HepG2 (cell line): Measurements from ENCODE around the gene PAIP2. TPM values are rescaled to one million over a fixed set of nuclear protein-coding genes. Genes with fewer than 3 reads are reported as not detected.
A peak's percentile ranks its signal among the peaks of the same experiment; 100 is the strongest.

Experiments
- FLYWCH1 ChIP-seq: sonication (generic); formaldehyde crosslinking; IDR thresholded peaks from 2 replicates; pipeline ENCODE4 v1.8.1; 2023; ENCODE audit warnings: mild to moderate bottlenecking, missing genetic modification reagents
- HIVEP1 ChIP-seq: sonication (generic); formaldehyde crosslinking; IDR thresholded peaks from 2 replicates; pipeline ENCODE4 v1.4.0; 2020; ENCODE audit warnings: mild to moderate bottlenecking, missing genetic modification reagents
- JUND ChIP-seq: sonication (generic); formaldehyde crosslinking; IDR thresholded peaks from 2 replicates; pipeline ENCODE4 v1.8.0; 2022; ENCODE audit warnings: mild to moderate bottlenecking, missing genetic modification reagents
- MEIS2 ChIP-seq: sonication (generic); formaldehyde crosslinking; IDR thresholded peaks from 2 replicates; pipeline ENCODE4 v1.9.0; 2021; ENCODE audit warnings: mild to moderate bottlenecking, missing genetic modification reagents
- NFE2 ChIP-seq: sonication (generic); formaldehyde crosslinking; IDR thresholded peaks from 2 replicates; pipeline ENCODE4 v1.4.0; 2020; ENCODE audit warnings: missing genetic modification reagents
- NR2F2 ChIP-seq: IDR thresholded peaks from 2 replicates; pipeline ENCODE4 v1.6.1; 2012; ENCODE audit warnings: low read depth, inconsistent platforms, borderline replicate concordance
- PCBP1 ChIP-seq: fragments of 200-400 bp; formaldehyde crosslinking; IDR thresholded peaks from 2 replicates; pipeline ENCODE4 v1.6.1; 2017; ENCODE audit warnings: mild to moderate bottlenecking, low read depth, low read length, borderline replicate concordance
- POLR2AphosphoS2 ChIP-seq: IDR thresholded peaks from 2 replicates; pipeline ENCODE4 v1.6.1; 2011; ENCODE audit warnings: low read depth, low read length, improper control_type of control experiment
- RBFOX2 ChIP-seq: fragments of 200-400 bp; formaldehyde crosslinking; IDR thresholded peaks from 2 replicates; pipeline ENCODE4 v1.6.1; 2017; ENCODE audit warnings: low read depth, mild to moderate bottlenecking, low read length
- SOX6 ChIP-seq, 2 experiments: fragments of 450-650 bp in 1 of 2; sonication (generic) in 1 of 2; formaldehyde crosslinking in 1 of 2; IDR thresholded peaks; 2 replicates each; pipeline versions ENCODE4 v1.4.0 to v1.6.1; 2017 to 2020; ENCODE audit warnings: antibody characterized with exemption in 1 of 2, mild to moderate bottlenecking in 1 of 2, missing genetic modification reagents in 1 of 2
- SP5 ChIP-seq: IDR thresholded peaks from 2 replicates; pipeline ENCODE4 v1.6.1; 2016; ENCODE audit warnings: low read depth, borderline replicate concordance
- TBX3 ChIP-seq: fragments of 450-650 bp; IDR thresholded peaks from 2 replicates; pipeline ENCODE4 v1.6.1; 2017; ENCODE audit warnings: antibody characterized with exemption, mild to moderate bottlenecking, inconsistent platforms, borderline replicate concordance
- ZIK1 ChIP-seq: sonication (generic); formaldehyde crosslinking; IDR thresholded peaks from 2 replicates; pipeline ENCODE4 v1.5.0; 2020; ENCODE audit warnings: mild to moderate bottlenecking, low read depth, missing genetic modification reagents, borderline replicate concordance
- ZMYM3 ChIP-seq: sonication (generic); formaldehyde crosslinking; IDR thresholded peaks from 2 replicates; pipeline ENCODE4 v1.5.1; 2020; ENCODE audit warnings: mild to moderate bottlenecking, missing genetic modification reagents
- ZNF782 ChIP-seq: sonication (generic); formaldehyde crosslinking; IDR thresholded peaks from 2 replicates; pipeline ENCODE4 v1.4.0; 2020; ENCODE audit warnings: missing genetic modification reagents, mild to moderate bottlenecking, borderline replicate concordance
- polyA plus RNA-seq, 8 experiments: library from polyadenylated mRNA; depleted of rRNA in 3 of 8; stranded (reverse) in 7 of 8; unstranded in 1 of 8; fragments of >200 nt; fragmentation: Illumina TruSeq in 4 of 8; extraction: Trizol in 4 of 8; gene quantifications; 2 replicates each; pipeline versions ENCODE4 v1.2.1 to v1.2.3, GENCODE V29; 2011 to 2016; ENCODE audit warnings: low read depth in 4 of 8, missing spikeins in 1 of 8, mixed read lengths in 1 of 8; ENCODE audit not compliant: insufficient read depth in 1 of 8
- total RNA-seq, 5 experiments: library from RNA; depleted of rRNA; stranded (reverse); fragments of >200 nt; fragmentation: Illumina TruSeq; extraction: Trizol; gene quantifications; 2 replicates each; pipeline ENCODE4 v1.2.3, GENCODE V29; 2016; ENCODE audit warnings: low read depth in 1 of 5
- TF ChIP-seq, protein P1 (sequence below): sonication (generic); formaldehyde crosslinking; IDR thresholded peaks from 2 replicates; pipeline ENCODE4 v1.4.0; 2020; ENCODE audit warnings: missing genetic modification reagents, borderline replicate concordance
- TF ChIP-seq, protein P2 (sequence below): sonication (generic); formaldehyde crosslinking; IDR thresholded peaks from 2 replicates; pipeline ENCODE4 v1.4.0; 2020; ENCODE audit warnings: low read depth, mild to moderate bottlenecking, missing genetic modification reagents
- TF ChIP-seq, protein P3 (sequence below): sonication (generic); formaldehyde crosslinking; IDR thresholded peaks from 2 replicates; pipeline ENCODE4 v1.8.1; 2023; ENCODE audit warnings: missing genetic modification reagents, mild to moderate bottlenecking, borderline replicate concordance

PAIP2 gene
- total and polyA plus RNA-seq, 2 of the 13 experiments (the other 11 are each of a cell fraction or from before 2014, with no cell fraction given): 61.5 to 76.3 TPM

DNA sequence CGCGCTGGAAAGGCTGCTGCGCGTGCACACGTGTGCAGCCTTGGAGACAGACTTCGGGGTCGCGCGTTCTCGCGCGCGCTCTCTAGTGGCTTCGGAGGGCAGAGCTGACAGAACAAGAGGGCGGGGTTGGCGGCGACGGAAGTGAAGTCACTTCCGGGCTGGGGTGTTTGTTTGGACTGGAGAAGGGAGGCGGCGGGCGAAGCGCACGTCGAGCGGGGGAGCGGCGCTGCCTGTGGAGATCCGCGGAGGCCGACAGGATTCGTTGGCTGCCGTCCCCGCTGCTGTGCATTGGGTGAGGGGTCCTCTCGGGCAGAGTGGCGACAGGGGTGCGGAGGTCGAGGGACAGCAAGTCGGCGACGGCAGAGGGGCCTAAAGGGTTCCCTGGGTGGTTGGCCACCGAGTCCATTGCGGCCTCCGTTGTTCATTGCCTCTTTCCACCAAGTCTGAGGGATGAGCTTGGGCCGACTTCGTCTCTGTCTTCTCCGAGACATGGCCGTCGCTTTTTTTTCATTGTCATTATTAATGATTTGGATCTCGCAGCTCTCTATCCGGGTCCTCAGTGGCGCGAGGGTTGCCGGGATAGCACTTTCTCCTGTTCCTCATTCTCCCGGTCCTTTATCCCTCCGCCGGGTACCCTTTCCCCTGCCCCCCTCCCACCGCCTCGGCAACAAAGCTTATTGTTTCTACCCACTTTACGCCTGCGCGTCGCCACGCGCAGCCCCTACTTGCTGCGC lies at the start of gene PAIP2 (continued):
- TF ChIP-seq, protein P1, sequence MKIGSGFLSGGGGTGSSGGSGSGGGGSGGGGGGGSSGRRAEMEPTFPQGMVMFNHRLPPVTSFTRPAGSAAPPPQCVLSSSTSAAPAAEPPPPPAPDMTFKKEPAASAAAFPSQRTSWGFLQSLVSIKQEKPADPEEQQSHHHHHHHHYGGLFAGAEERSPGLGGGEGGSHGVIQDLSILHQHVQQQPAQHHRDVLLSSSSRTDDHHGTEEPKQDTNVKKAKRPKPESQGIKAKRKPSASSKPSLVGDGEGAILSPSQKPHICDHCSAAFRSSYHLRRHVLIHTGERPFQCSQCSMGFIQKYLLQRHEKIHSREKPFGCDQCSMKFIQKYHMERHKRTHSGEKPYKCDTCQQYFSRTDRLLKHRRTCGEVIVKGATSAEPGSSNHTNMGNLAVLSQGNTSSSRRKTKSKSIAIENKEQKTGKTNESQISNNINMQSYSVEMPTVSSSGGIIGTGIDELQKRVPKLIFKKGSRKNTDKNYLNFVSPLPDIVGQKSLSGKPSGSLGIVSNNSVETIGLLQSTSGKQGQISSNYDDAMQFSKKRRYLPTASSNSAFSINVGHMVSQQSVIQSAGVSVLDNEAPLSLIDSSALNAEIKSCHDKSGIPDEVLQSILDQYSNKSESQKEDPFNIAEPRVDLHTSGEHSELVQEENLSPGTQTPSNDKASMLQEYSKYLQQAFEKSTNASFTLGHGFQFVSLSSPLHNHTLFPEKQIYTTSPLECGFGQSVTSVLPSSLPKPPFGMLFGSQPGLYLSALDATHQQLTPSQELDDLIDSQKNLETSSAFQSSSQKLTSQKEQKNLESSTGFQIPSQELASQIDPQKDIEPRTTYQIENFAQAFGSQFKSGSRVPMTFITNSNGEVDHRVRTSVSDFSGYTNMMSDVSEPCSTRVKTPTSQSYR (CRISPR knock-in tag): peak; percentile 2; the same call in 1 of the 2 replicates
- TF ChIP-seq TBX3: no peak; the same call in 1 of the 2 replicates
- 0 out of 2 replicates have a peak, but pooled peaks have one; percentile 78 for TF ChIP-seq PCBP1
- TF ChIP-seq FLYWCH1: no peak
- TF ChIP-seq NFE2: no peak
- peak; percentile 94 for TF ChIP-seq MEIS2 (CRISPR knock-in tag)
- peak; percentile 65; the same call in 1 of the 2 replicates for TF ChIP-seq HIVEP1 (CRISPR knock-in tag)
- TF ChIP-seq ZNF782: peak; percentile 63; the same call in 1 of the 2 replicates
- TF ChIP-seq NR2F2: no peak
- TF ChIP-seq POLR2AphosphoS2: peak; percentile 82
- TF ChIP-seq ZMYM3: no peak
- TF ChIP-seq, protein P2, sequence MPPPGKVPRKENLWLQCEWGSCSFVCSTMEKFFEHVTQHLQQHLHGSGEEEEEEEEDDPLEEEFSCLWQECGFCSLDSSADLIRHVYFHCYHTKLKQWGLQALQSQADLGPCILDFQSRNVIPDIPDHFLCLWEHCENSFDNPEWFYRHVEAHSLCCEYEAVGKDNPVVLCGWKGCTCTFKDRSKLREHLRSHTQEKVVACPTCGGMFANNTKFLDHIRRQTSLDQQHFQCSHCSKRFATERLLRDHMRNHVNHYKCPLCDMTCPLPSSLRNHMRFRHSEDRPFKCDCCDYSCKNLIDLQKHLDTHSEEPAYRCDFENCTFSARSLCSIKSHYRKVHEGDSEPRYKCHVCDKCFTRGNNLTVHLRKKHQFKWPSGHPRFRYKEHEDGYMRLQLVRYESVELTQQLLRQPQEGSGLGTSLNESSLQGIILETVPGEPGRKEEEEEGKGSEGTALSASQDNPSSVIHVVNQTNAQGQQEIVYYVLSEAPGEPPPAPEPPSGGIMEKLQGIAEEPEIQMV (CRISPR knock-in tag): peak; percentile 12; the same call in 1 of the 2 replicates
- TF ChIP-seq, protein P3, sequence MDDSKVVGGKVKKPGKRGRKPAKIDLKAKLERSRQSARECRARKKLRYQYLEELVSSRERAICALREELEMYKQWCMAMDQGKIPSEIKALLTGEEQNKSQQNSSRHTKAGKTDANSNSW (CRISPR knock-in tag): no peak
- TF ChIP-seq RBFOX2: peak; percentile 97
- peak; percentile 75; the same call in 1 of the 2 replicates for TF ChIP-seq JUND (CRISPR knock-in tag)
- peak; percentile 48; the same call in 1 of the 2 replicates for TF ChIP-seq ZIK1 (CRISPR knock-in tag)
- TF ChIP-seq SOX6 (IDR thresholded peaks at IDR 0.05): no peak
- peak; percentile 89 for TF ChIP-seq SOX6 (CRISPR knock-in tag; IDR thresholded peaks at IDR 0.05)
- TF ChIP-seq SP5 (CRISPR knock-in tag): peak; percentile 65; the same call in 1 of the 2 replicates
